DND-41 (cell line): Measurements from ENCODE around the gene PPFIA1.

Experiments used
- ATAC-seq: fragments of 200-7000 bp; cut with Tn5 transposase; 3 replicates; pipeline ENCODE4 v1.9.1; 2021; ENCODE audit warnings: low read depth; ENCODE audit not compliant: insufficient read depth
- DNase-seq: peaks from one replicate; pipeline ENCODE4 v3.0.0-alpha.2; 2020
- H2AFZ ChIP-seq: 2 replicates; pipeline ENCODE4 v1.6.0; 2012; ENCODE audit warnings: low read depth, low read length
- H3K27ac ChIP-seq: 2 replicates; pipeline ENCODE4 v1.5.1; 2012; ENCODE audit warnings: low read length, inconsistent platforms
- H3K27me3 ChIP-seq: fragments of 200-600 bp; sonication (generic); 2 replicates; pipeline ENCODE4 v1.6.0; 2012; ENCODE audit warnings: low read length, mild to moderate bottlenecking, inconsistent platforms; ENCODE audit not compliant: insufficient read depth, poor library complexity
- H3K36me3 ChIP-seq: 2 replicates; pipeline ENCODE4 v1.5.1; 2012; ENCODE audit warnings: low read length, inconsistent platforms; ENCODE audit not compliant: insufficient read depth
- H3K4me1 ChIP-seq: 2 replicates; pipeline ENCODE4 v1.5.1; 2012; ENCODE audit warnings: mild to moderate bottlenecking, low read length; ENCODE audit not compliant: insufficient read depth
- H3K4me2 ChIP-seq: 2 replicates; pipeline ENCODE4 v1.6.0; 2012; ENCODE audit warnings: mild to moderate bottlenecking, moderate library complexity, low read length, inconsistent platforms; ENCODE audit not compliant: insufficient read depth
- H3K4me3 ChIP-seq, 2 experiments: fragments of 200-600 bp in 1 of 2; shearing (Covaris generic) in 1 of 2; 2 replicates each; pipeline ENCODE4 v1.5.1; 2012 to 2016; ENCODE audit warnings: inconsistent platforms in 2 of 2, low read length in 2 of 2, mild to moderate bottlenecking in 2 of 2, low read depth in 1 of 2, moderate library complexity in 1 of 2
- H3K79me2 ChIP-seq: 2 replicates; pipeline ENCODE4 v1.6.0; 2012; ENCODE audit warnings: low read length, inconsistent platforms; ENCODE audit not compliant: insufficient read depth
- H3K9ac ChIP-seq: 2 replicates; pipeline ENCODE4 v1.6.0; 2012; ENCODE audit warnings: low read depth, mild to moderate bottlenecking, inconsistent platforms, low read length, moderate library complexity
- H3K9me3 ChIP-seq: 2 replicates; pipeline ENCODE4 v1.5.1; 2012; ENCODE audit warnings: low read length, moderate library complexity, mild to moderate bottlenecking, inconsistent platforms; ENCODE audit not compliant: insufficient read depth, severe bottlenecking
- H4K20me1 ChIP-seq: 2 replicates; pipeline ENCODE4 v1.6.0; 2012; ENCODE audit warnings: low read length; ENCODE audit not compliant: insufficient read depth
- CTCF ChIP-seq: IDR thresholded peaks from 2 replicates; pipeline ENCODE4 v1.5.1; 2012; ENCODE audit warnings: borderline replicate concordance, low read length, moderate library complexity, mild to moderate bottlenecking; ENCODE audit not compliant: poor library complexity, severe bottlenecking; ENCODE audit errors: extremely low read depth
- EZH2 ChIP-seq: IDR thresholded peaks from 3 replicates; pipeline ENCODE4 v1.6.1; 2012; ENCODE audit warnings: borderline replicate concordance, low read depth, mild to moderate bottlenecking, moderate library complexity, low read length, inconsistent platforms; ENCODE audit not compliant: severe bottlenecking

PPFIA1 gene

DNA sequence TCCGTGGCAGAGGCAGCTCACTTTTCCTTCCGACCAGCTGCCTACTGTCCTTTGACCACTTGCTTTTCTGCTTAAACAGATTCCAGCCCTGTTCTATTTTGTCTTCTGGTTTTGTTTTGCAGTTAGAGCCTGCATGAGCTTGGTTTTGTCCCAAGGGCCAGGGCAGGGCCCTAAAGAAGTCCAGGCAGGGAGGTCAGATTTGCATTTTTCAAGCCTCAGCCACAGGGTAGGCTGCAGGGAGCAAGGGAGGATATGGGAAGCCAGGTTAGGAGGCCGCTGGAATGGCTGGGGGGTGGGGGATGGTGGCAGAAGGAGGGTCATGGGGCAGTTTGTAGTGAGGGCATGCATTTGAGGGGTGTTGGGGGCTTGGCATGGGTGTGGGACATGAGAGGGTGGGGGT lies 44.3 kb upstream of the PPFIA1 start:
- Histone ChIP-seq H3K79me2 (no peaks in the 10 kb centered on the region), H3K9ac (no peak overlapping the region), H2AFZ (no peak overlapping the region), H3K4me1 (no peaks in the 10 kb centered on the region), H3K27me3 (peaks cover 34% of the 10 kb centered on the region), H3K27ac (no peak overlapping the region), H3K4me3 (no peak overlapping the region), H4K20me1 (no peaks in the 10 kb centered on the region; the same call in 1 of the 2 replicates), H3K4me2 (no peak overlapping the region), H3K9me3 (no peaks in the 10 kb centered on the region), H3K36me3 (no peaks in the 10 kb centered on the region)
- ATAC-seq = no peak
- DNase-seq = no peak
- TF ChIP-seq CTCF (no peak), EZH2 (no peak)

DNA sequence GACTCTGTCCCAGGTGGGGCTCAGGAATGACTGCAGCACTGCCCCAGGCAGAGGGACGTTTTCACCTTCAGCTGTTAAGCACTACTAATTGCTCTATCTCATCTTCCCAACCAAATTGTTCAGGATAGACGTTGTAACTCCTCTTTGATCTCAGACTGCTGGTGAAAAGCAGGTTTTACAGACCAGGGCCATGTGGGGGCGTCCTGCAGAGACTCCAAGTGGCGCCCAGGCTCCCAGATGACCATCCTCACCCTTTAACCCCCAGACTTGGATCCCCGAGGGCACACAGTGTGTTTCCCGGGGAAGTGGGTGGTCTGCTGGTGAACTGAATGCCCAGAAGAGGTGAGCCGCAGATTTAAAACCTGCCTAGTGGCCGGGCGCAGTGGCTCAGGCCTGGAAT lies 43.5 kb upstream of the PPFIA1 start:
- no peak overlapping the region for H2AFZ ChIP-seq
- no peaks in the 10 kb centered on the region; the same call in 1 of the 2 replicates for H4K20me1 ChIP-seq
- H3K4me1 ChIP-seq = no peaks in the 10 kb centered on the region
- no peak overlapping the region for H3K27ac ChIP-seq
- H3K4me3 ChIP-seq = no peak overlapping the region
- DNase-seq = no peak
- no peaks in the 10 kb centered on the region for H3K79me2 ChIP-seq
- ATAC-seq = no peak
- no peaks in the 10 kb centered on the region for H3K9me3 ChIP-seq
- no peak overlapping the region for H3K9ac ChIP-seq
- no peaks in the 10 kb centered on the region for H3K36me3 ChIP-seq
- no peak for TF ChIP-seq EZH2
- TF ChIP-seq CTCF = peak; percentile 40
- H3K27me3 ChIP-seq = peaks cover 34% of the 10 kb centered on the region
- no peak overlapping the region for H3K4me2 ChIP-seq

GRCh38 chr11:70229737-70230136 lies 40.8 kb upstream of the PPFIA1 start:
- no peak for DNase-seq
- Histone ChIP-seq H3K79me2 (no peaks in the 10 kb centered on the region), H3K36me3 (no peaks in the 10 kb centered on the region), H3K27ac (no peak overlapping the region), H3K27me3 (peaks cover 18% of the 10 kb centered on the region), H3K9me3 (no peaks in the 10 kb centered on the region), H2AFZ (no peak overlapping the region), H3K4me3 (no peak overlapping the region), H4K20me1 (no peaks in the 10 kb centered on the region; the same call in 1 of the 2 replicates), H3K9ac (no peak overlapping the region), H3K4me2 (no peak overlapping the region), H3K4me1 (no peaks in the 10 kb centered on the region)
- TF ChIP-seq CTCF = no peak
- no peak for TF ChIP-seq EZH2
- ATAC-seq = no peak

DNA sequence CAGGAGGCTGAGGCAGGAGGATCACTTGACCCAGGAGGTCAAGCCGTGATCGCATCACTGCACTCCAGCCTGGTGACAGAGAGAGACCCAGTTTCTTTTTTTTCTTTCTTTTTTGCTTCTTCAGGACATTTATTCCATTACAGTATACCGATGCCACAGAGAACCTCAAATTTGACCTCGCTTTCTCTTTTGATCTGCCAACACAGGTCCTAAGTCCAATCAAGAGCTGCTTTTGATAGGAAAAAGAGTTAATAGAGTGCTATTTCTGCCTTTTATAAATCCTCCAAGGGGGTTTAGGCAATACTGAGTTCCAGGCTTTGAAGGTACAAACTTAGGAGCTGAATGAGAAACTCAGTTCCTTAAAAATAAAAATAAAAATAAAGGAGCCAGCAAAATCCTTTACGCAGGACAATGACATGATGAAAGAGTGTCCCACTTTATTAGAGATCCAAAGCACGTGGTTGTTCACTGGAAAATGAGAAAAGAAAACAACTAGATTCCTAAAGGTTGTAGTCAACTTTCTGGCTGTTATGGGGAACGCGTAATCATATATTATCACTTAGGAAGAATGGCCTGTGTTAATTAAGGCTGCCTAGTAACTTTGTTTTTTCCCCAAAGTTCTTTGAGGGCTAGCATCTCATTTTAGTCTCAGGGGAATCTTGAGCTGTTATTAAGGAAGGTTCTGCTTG lies 40.2 kb upstream of the PPFIA1 start:
- Histone ChIP-seq H3K9ac (no peak overlapping the region), H3K27me3 (peaks cover 17% of the 10 kb centered on the region), H3K27ac (no peak overlapping the region), H3K9me3 (no peaks in the 10 kb centered on the region), H3K4me2 (no peak overlapping the region), H4K20me1 (no peaks in the 10 kb centered on the region; the same call in 1 of the 2 replicates), H3K4me3 (no peak overlapping the region), H3K79me2 (no peaks in the 10 kb centered on the region), H3K4me1 (no peaks in the 10 kb centered on the region), H3K36me3 (no peaks in the 10 kb centered on the region), H2AFZ (no peak overlapping the region)
- TF ChIP-seq EZH2 (no peak), CTCF (no peak)
- DNase-seq (no peak), ATAC-seq (no peak)
